ENCODE measurements around the gene CNTNAP2. TPM values are rescaled to one million over a fixed set of nuclear protein-coding genes. Genes with fewer than 3 reads are reported as not detected.
A peak's percentile ranks its signal among the peaks of the same experiment; 100 is the strongest.
"Not testable (repeated sequence)": the region's sequence is repeated elsewhere in the genome, so short reads cannot be mapped to it uniquely, and the experiment has no call there.

Gene CNTNAP2
- total RNA-seq, 2 donors from 2014 or later = 171 to 228 TPM

DNA sequence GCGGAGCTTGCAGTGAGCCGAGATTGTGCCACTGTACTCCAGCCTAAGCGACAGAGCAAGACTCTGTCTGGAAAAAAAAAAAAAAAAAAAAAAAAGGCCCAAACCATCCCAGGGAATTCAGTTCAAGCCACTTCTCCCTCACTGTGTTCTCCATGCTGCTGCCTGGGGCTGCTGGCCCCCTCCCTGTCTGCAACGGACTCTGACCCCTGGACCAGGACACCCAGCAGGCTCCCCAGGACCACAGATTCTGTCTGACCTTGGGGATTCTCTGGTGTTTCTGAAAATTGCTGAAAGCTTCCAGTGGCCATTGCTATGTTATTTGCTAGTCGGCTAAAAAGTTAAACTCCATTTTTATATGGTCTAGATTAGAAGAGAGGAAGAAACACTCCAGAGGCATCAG is 2212.3 kb downstream of the CNTNAP2 start:
- peaks cover 2% of the 10 kb centered on the region for H3K27me3 Mint-ChIP-seq (ENCODE audit: insufficient read depth)
- H3K4me3 ChIP-seq (ENCODE audit: low read length) = no peak overlapping the region
- H3K27ac ChIP-seq (ENCODE audit: low read depth, low read length) = no peak overlapping the region
- H3K4me3 Mint-ChIP-seq = no peak overlapping the region
- H3K9me3 ChIP-seq (ENCODE audit: control insufficient read depth, low read length) = peaks cover 12% of the 10 kb centered on the region
- H3K9ac ChIP-seq (ENCODE audit: extremely low read depth, low read length, poor library complexity, severe bottlenecking) = no peak overlapping the region
- peaks cover 27% of the 10 kb centered on the region for H3K9me3 Mint-ChIP-seq
- WGBS, 2 experiments (ENCODE audit: insufficient coverage in 1 of 2, insufficient read length in 1 of 2) = 90 to 100% methylated on average over 3 to 5 of the region's 5 CpGs
- H3K4me1 ChIP-seq (ENCODE audit: control insufficient read depth, insufficient read depth, low read length) = peaks cover 2% of the 10 kb centered on the region
- H3K36me3 Mint-ChIP-seq (ENCODE audit: low read depth) = peaks cover 30% of the 10 kb centered on the region
- TF ChIP-seq, protein P1, sequence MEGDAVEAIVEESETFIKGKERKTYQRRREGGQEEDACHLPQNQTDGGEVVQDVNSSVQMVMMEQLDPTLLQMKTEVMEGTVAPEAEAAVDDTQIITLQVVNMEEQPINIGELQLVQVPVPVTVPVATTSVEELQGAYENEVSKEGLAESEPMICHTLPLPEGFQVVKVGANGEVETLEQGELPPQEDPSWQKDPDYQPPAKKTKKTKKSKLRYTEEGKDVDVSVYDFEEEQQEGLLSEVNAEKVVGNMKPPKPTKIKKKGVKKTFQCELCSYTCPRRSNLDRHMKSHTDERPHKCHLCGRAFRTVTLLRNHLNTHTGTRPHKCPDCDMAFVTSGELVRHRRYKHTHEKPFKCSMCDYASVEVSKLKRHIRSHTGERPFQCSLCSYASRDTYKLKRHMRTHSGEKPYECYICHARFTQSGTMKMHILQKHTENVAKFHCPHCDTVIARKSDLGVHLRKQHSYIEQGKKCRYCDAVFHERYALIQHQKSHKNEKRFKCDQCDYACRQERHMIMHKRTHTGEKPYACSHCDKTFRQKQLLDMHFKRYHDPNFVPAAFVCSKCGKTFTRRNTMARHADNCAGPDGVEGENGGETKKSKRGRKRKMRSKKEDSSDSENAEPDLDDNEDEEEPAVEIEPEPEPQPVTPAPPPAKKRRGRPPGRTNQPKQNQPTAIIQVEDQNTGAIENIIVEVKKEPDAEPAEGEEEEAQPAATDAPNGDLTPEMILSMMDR (conservative IDR thresholded peaks at IDR 0.05) = no peak
- peak; percentile 10 for DNase-seq
- no peak overlapping the region for H3K27ac Mint-ChIP-seq
- peaks cover 29% of the 10 kb centered on the region for H3K4me1 Mint-ChIP-seq
- no peaks in the 10 kb centered on the region for H3K36me3 ChIP-seq (ENCODE audit: control insufficient read depth, insufficient read depth, low read length)
- no peaks in the 10 kb centered on the region for H3K27me3 ChIP-seq (ENCODE audit: control insufficient read depth, insufficient read depth, low read length, poor library complexity, severe bottlenecking)

DNA sequence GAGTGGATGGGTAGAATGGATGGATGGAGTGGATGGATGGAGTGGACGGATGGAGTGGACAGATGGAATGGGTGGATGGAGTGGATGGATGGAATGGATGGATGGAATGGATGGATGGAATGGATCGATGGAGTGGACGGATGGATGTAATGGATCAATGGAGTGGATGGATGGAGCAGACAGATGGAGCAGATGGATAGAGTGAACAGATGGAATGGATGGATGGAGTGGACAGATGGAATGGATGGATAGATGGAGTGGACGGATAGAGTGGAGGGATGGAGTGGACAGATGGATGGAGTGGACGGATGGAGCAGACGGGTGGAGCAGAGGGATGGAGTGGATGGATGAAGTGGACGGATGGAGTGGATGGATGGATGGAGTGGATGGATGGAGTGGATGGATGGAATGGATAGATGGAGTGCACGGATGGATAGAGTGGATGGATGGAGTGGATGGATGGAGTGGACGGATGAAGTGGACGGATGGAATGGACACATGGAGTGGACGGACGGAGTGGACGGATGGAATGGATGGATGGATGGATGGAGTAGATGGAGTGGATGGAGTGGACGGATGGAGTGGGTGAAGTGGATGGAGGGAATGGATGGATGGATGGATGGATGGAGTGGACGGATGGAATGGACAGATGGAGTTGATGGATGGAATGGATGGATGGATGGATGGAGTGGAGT is 2213.7 kb downstream of the CNTNAP2 start:
- H3K27ac Mint-ChIP-seq = no peak overlapping the region
- no peak for DNase-seq
- H3K4me1 Mint-ChIP-seq = peaks cover 39% of the 10 kb centered on the region
- H3K36me3 Mint-ChIP-seq (ENCODE audit: low read depth) = peaks cover 30% of the 10 kb centered on the region
- H3K9ac ChIP-seq (ENCODE audit: extremely low read depth, low read length, poor library complexity, severe bottlenecking) = no peak overlapping the region
- H3K9me3 ChIP-seq (ENCODE audit: control insufficient read depth, low read length) = peaks cover 12% of the 10 kb centered on the region
- no peaks in the 10 kb centered on the region for H3K36me3 ChIP-seq (ENCODE audit: control insufficient read depth, insufficient read depth, low read length)
- peaks cover 2% of the 10 kb centered on the region for H3K27me3 Mint-ChIP-seq (ENCODE audit: insufficient read depth)
- H3K4me3 ChIP-seq (ENCODE audit: low read length) = no peak overlapping the region
- H3K27ac ChIP-seq (ENCODE audit: low read depth, low read length) = no peak overlapping the region
- WGBS, 2 experiments (ENCODE audit: insufficient coverage in 1 of 2, insufficient read length in 1 of 2) = 84 to 87% methylated on average over 15 of the region's 15 CpGs
- H3K4me1 ChIP-seq (ENCODE audit: control insufficient read depth, insufficient read depth, low read length) = peaks cover 10% of the 10 kb centered on the region
- H3K9me3 Mint-ChIP-seq = peaks cover 27% of the 10 kb centered on the region
- no peak overlapping the region for H3K4me3 Mint-ChIP-seq
- H3K27me3 ChIP-seq (ENCODE audit: control insufficient read depth, insufficient read depth, low read length, poor library complexity, severe bottlenecking) = no peaks in the 10 kb centered on the region
- TF ChIP-seq, protein P1 (conservative IDR thresholded peaks at IDR 0.05) = no peak

DNA sequence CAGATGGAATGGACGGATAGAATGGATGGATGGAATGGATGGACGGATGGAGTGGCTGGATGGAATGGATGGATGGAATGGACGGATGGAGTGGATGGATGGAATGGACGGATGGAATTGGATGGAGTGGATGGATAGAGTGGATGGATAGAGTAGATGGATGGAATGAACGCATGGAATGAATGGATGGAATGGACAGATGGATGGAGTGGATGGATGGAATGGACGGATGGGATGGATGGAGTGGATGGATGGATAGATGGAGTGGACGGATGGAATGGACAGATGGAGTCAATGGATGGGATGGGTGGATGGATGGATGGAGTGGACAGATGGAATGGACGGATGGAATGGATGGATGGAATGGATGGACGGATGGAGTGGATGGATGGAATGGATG is 2214.2 kb downstream of the CNTNAP2 start:
- H3K36me3 ChIP-seq (ENCODE audit: control insufficient read depth, insufficient read depth, low read length) = no peaks in the 10 kb centered on the region
- WGBS, 2 experiments (ENCODE audit: insufficient coverage in 1 of 2, insufficient read length in 1 of 2) = 89 to 93% methylated on average over 8 to 9 of the region's 9 CpGs
- Mint-ChIP-seq H3K4me1 (peaks cover 39% of the 10 kb centered on the region), H3K36me3 (ENCODE audit: low read depth) (peaks cover 30% of the 10 kb centered on the region), H3K9me3 (peaks cover 27% of the 10 kb centered on the region), H3K4me3 (no peak overlapping the region), H3K27me3 (ENCODE audit: insufficient read depth) (peaks cover 2% of the 10 kb centered on the region), H3K27ac (no peak overlapping the region)
- H3K9me3 ChIP-seq (ENCODE audit: control insufficient read depth, low read length) = peaks cover 12% of the 10 kb centered on the region
- no peak overlapping the region for H3K27ac ChIP-seq (ENCODE audit: low read depth, low read length)
- H3K4me1 ChIP-seq (ENCODE audit: control insufficient read depth, insufficient read depth, low read length) = peaks cover 14% of the 10 kb centered on the region
- no peak overlapping the region for H3K4me3 ChIP-seq (ENCODE audit: low read length)
- H3K27me3 ChIP-seq (ENCODE audit: control insufficient read depth, insufficient read depth, low read length, poor library complexity, severe bottlenecking) = no peaks in the 10 kb centered on the region
- TF ChIP-seq, protein P1 (conservative IDR thresholded peaks at IDR 0.05) = no peak
- DNase-seq = no peak
- H3K9ac ChIP-seq (ENCODE audit: extremely low read depth, low read length, poor library complexity, severe bottlenecking) = no peak overlapping the region

DNA sequence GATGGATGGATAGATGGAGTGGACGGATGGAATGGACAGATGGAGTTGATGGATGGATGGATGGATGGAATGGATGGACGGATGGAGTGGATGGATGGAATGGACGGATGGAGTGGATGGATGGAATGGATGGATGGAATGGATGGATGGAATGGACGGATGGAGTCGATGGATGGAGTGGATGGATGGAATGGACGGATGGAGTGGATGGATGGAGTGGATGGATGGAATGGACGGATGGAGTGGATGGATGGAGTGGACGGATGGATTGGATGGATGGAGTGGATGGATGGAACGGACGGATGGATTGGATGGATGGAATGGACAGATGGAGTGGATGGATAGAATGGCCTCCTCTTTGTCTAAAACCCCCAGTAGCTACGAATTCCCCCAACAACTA is 2214.9 kb downstream of the CNTNAP2 start:
- peaks cover 12% of the 10 kb centered on the region for H3K9me3 ChIP-seq (ENCODE audit: control insufficient read depth, low read length)
- H3K27ac ChIP-seq (ENCODE audit: low read depth, low read length); H3K36me3 ChIP-seq (ENCODE audit: control insufficient read depth, insufficient read depth, low read length); H3K4me3 ChIP-seq (ENCODE audit: low read length); DNase-seq; H3K27me3 ChIP-seq (ENCODE audit: control insufficient read depth, insufficient read depth, low read length, poor library complexity, severe bottlenecking); H3K4me3 Mint-ChIP-seq; H3K27ac Mint-ChIP-seq; H3K27me3 Mint-ChIP-seq (ENCODE audit: insufficient read depth); H3K9ac ChIP-seq (ENCODE audit: extremely low read depth, low read length, poor library complexity, severe bottlenecking): not testable (repeated sequence)
- H3K4me1 Mint-ChIP-seq = peaks cover 45% of the 10 kb centered on the region
- 86 to 90% methylated on average over 8 of the region's 11 CpGs for WGBS, 2 experiments (ENCODE audit: insufficient coverage in 1 of 2, insufficient read length in 1 of 2)
- peaks cover 27% of the 10 kb centered on the region for H3K9me3 Mint-ChIP-seq
- H3K36me3 Mint-ChIP-seq (ENCODE audit: low read depth) = peaks cover 26% of the 10 kb centered on the region
- H3K4me1 ChIP-seq (ENCODE audit: control insufficient read depth, insufficient read depth, low read length) = peaks cover 15% of the 10 kb centered on the region
